Naive thymus-derived CD8-positive, alpha-beta T cell (primary cell): Measurements from ENCODE around the gene GABRR3. TPM values are rescaled to one million over a fixed set of nuclear protein-coding genes. Genes with fewer than 3 reads are reported as not detected.

Experiments
- ATAC-seq, 2 donors: fragments of 150-1000 bp; cut with Tn5 transposase in 1 of 2; sonication (Bioruptor Pico), chemical (Tn5 transposase) in 1 of 2; 1 replicate in 1 of 2; 2 replicates in 1 of 2; pipeline ENCODE4 v1.10.0; 2021; ENCODE audit warnings: mild to moderate bottlenecking in 2 of 2, moderate library complexity in 2 of 2
- POLR2A ChIA-PET: fragments of 350-600 bp; sonication (Branson Sonifier 250); formaldehyde crosslinking; loops from one replicate; lab custom pipeline; 2021; ENCODE audit warnings: antibody characterized with exemption; lab: Charles Lee
- DNase-seq, 10 donors: peaks; one replicate each; pipeline versions ENCODE4 v3.0.0 to v3.0.0-alpha.2; 2020 to 2022
- H3K27ac Mint-ChIP-seq, 10 donors: one replicate each; pipeline ENCODE4 v1.8.0; 2020 to 2022; ENCODE audit warnings: mild to moderate bottlenecking in 10 of 10, mixed read lengths in 10 of 10, moderate library complexity in 4 of 10, inconsistent platforms in 1 of 10
- H3K27me3 Mint-ChIP-seq, 5 donors: one replicate each; pipeline ENCODE4 v1.8.0; 2021 to 2022; ENCODE audit warnings: mixed read lengths in 5 of 5
- H3K36me3 Mint-ChIP-seq, 3 donors: one replicate each; pipeline ENCODE4 v1.8.0; 2020 to 2022; ENCODE audit warnings: mixed read lengths in 3 of 3, mild to moderate bottlenecking in 2 of 3, inconsistent platforms in 1 of 3
- H3K4me1 Mint-ChIP-seq, 4 donors: one replicate each; pipeline ENCODE4 v1.8.0; 2021 to 2022; ENCODE audit warnings: mixed read lengths in 4 of 4
- H3K4me3 Mint-ChIP-seq, 10 donors: one replicate each; pipeline ENCODE4 v1.8.0; 2020 to 2022; ENCODE audit warnings: mild to moderate bottlenecking in 10 of 10, mixed read lengths in 10 of 10, moderate library complexity in 6 of 10, inconsistent platforms in 1 of 10
- H3K9me3 Mint-ChIP-seq, 9 donors: one replicate each; pipeline ENCODE4 v1.8.0; 2020 to 2022; ENCODE audit warnings: mixed read lengths in 9 of 9, mild to moderate bottlenecking in 3 of 9, inconsistent platforms in 1 of 9, moderate library complexity in 1 of 9
- polyA plus RNA-seq, 3 donors: library from polyadenylated mRNA; unstranded; fragments of 300-500 nt; fragmentation: Illumina TruSeq; gene quantifications; one replicate each; pipeline ENCODE4 v1.2.3, GENCODE V29; 2021
- total RNA-seq, 8 experiments: library from RNA in 2 of 8; stranded (reverse) in 2 of 8; gene quantifications; one replicate each; pipeline ENCODE4 v1.2.3 and lab custom pipeline; 2021 to 2026

GABRR3 gene
- total RNA-seq (not detected), polyA plus RNA-seq (not detected), total RNA-seq (lab: John Stamatoyannopoulos, UW) (0 reads per million in 6 experiments)

GRCh38 chr3:98035208-98035607 lies at the start of gene GABRR3:
Gene GABRR3, minus strand, starts transcription at chr3:98035315. Its CDS starts 328 bp downstream, at chr3:98034987.
- no peaks in the 10 kb centered on the region for H3K36me3 Mint-ChIP-seq
- ATAC-seq (no peak), DNase-seq (no peak)

GRCh38 chr3:98073486-98073885 lies 38.4 kb upstream of the GABRR3 start:
- Mint-ChIP-seq H3K9me3 (no peaks in the 10 kb centered on the region), H3K27me3 (peaks cover 3 to 29% (median 5%) of the 10 kb centered on the region in 5 donors), H3K27ac (no peak overlapping the region), H3K36me3 (no peaks in the 10 kb centered on the region), H3K4me3 (no peak overlapping the region), H3K4me1 (no peaks in the 10 kb centered on the region)
- POLR2A ChIA-PET: no interaction called here
- no peak for ATAC-seq
- no peak for DNase-seq

More at GRCh38 chr3:98035208-98035607, at the start of gene GABRR3:
- Mint-ChIP-seq H3K9me3 (no peaks in the 10 kb centered on the region), H3K27ac (no peak within 1 kb of the TSS), H3K27me3 (peaks cover 3 to 10% (median 6%) of the 10 kb centered on the region in 5 donors), H3K4me3 (no peak within 1 kb of the TSS), H3K4me1 (peaks cover 0 to 9% (median 5%) of the 10 kb centered on the region in 4 donors)
- POLR2A ChIA-PET: no interaction called here

- Mint-ChIP-seq H3K36me3 (no peaks in the 10 kb centered on the region), H3K27me3 (peaks cover 7 to 26% (median 10%) of the 10 kb centered on the region in 5 donors), H3K4me3 (no peak overlapping the region), H3K9me3 (no peaks in the 10 kb centered on the region), H3K27ac (no peak overlapping the region), H3K4me1 (no peaks in the 10 kb centered on the region)
- no peak for ATAC-seq
- no peak for DNase-seq
- POLR2A ChIA-PET: no interaction called here
Observed at GRCh38 chr3:98070840-98071239, 35.7 kb upstream of the GABRR3 start.

- POLR2A ChIA-PET: no interaction called here
- no peak overlapping the region for H3K4me3 Mint-ChIP-seq
- H3K27me3 Mint-ChIP-seq: peaks cover 7 to 39% (median 10%) of the 10 kb centered on the region in 5 donors
- no peaks in the 10 kb centered on the region for H3K9me3 Mint-ChIP-seq
- no peak for ATAC-seq
- no peaks in the 10 kb centered on the region for H3K36me3 Mint-ChIP-seq
- H3K4me1 Mint-ChIP-seq: no peaks in the 10 kb centered on the region
- H3K27ac Mint-ChIP-seq: no peak overlapping the region
- no peak for DNase-seq
Observed at GRCh38 chr3:98068824-98069223, 33.7 kb upstream of the GABRR3 start.

GRCh38 chr3:98058244-98058960 lies 23.3 kb upstream of the GABRR3 start:
- Mint-ChIP-seq H3K27ac (no peak overlapping the region), H3K4me3 (no peak overlapping the region), H3K4me1 (no peaks in the 10 kb centered on the region), H3K9me3 (no peaks in the 10 kb centered on the region), H3K36me3 (no peaks in the 10 kb centered on the region), H3K27me3 (peaks cover 3 to 11% (median 10%) of the 10 kb centered on the region in 5 donors)
- DNase-seq: no peak
- ATAC-seq: no peak
- POLR2A ChIA-PET: no interaction called here

GRCh38 chr3:98057631-98058030 lies 22.5 kb upstream of the GABRR3 start:
- no peaks in the 10 kb centered on the region for H3K36me3 Mint-ChIP-seq
- POLR2A ChIA-PET: no interaction called here
- no peak overlapping the region for H3K4me3 Mint-ChIP-seq
- peaks cover 3 to 10% (median 8%) of the 10 kb centered on the region in 5 donors for H3K27me3 Mint-ChIP-seq
- no peaks in the 10 kb centered on the region for H3K9me3 Mint-ChIP-seq
- ATAC-seq (no peak), DNase-seq (no peak)
- H3K27ac Mint-ChIP-seq: peak overlapping the region in 1 of 10 donors; percentile 2
- no peaks in the 10 kb centered on the region for H3K4me1 Mint-ChIP-seq

- POLR2A ChIA-PET: no interaction called here
- H3K4me1 Mint-ChIP-seq: no peaks in the 10 kb centered on the region
- no peak overlapping the region for H3K27ac Mint-ChIP-seq
- ATAC-seq (no peak), DNase-seq (no peak)
- H3K4me3 Mint-ChIP-seq: no peak overlapping the region
- H3K36me3 Mint-ChIP-seq: no peaks in the 10 kb centered on the region
- H3K9me3 Mint-ChIP-seq: no peaks in the 10 kb centered on the region
- H3K27me3 Mint-ChIP-seq: peaks cover 6 to 10% (median 6%) of the 10 kb centered on the region in 5 donors
Observed at GRCh38 chr3:98056035-98056434, 20.9 kb upstream of the GABRR3 start.

GRCh38 chr3:98049271-98049670 lies 14.2 kb upstream of the GABRR3 start:
- no peak for DNase-seq
- Mint-ChIP-seq H3K4me1 (no peaks in the 10 kb centered on the region), H3K9me3 (no peaks in the 10 kb centered on the region), H3K27me3 (peaks cover 0 to 27% (median 5%) of the 10 kb centered on the region in 5 donors), H3K27ac (peak overlapping the region in 1 of 10 donors; percentile 1), H3K4me3 (no peak overlapping the region), H3K36me3 (no peaks in the 10 kb centered on the region)
- ATAC-seq: no peak
- POLR2A ChIA-PET: no interaction called here

- Mint-ChIP-seq H3K36me3 (no peaks in the 10 kb centered on the region), H3K9me3 (no peaks in the 10 kb centered on the region), H3K4me3 (no peak overlapping the region), H3K27me3 (peaks cover 0 to 33% (median 8%) of the 10 kb centered on the region in 5 donors), H3K27ac (no peak overlapping the region), H3K4me1 (no peaks in the 10 kb centered on the region)
- ATAC-seq: no peak
- POLR2A ChIA-PET: no interaction called here
- DNase-seq: no peak
Observed at GRCh38 chr3:98048586-98048985, 13.5 kb upstream of the GABRR3 start.

- POLR2A ChIA-PET: no interaction called here
- DNase-seq (no peak), ATAC-seq (no peak)
- peaks cover 0 to 44% (median 17%) of the 10 kb centered on the region in 5 donors for H3K27me3 Mint-ChIP-seq
- peak overlapping the region in 1 of 10 donors; percentile 41 for H3K27ac Mint-ChIP-seq
- no peak overlapping the region for H3K4me3 Mint-ChIP-seq
- H3K36me3 Mint-ChIP-seq: peaks cover 0 to 8% (median 0%) of the 10 kb centered on the region in 3 donors
- peaks cover 0 to 9% (median 5%) of the 10 kb centered on the region in 4 donors for H3K4me1 Mint-ChIP-seq
- H3K9me3 Mint-ChIP-seq: peaks cover 2 to 18% (median 5%) of the 10 kb centered on the region in 9 donors
Observed at GRCh38 chr3:98041350-98041749, 6.2 kb upstream of the GABRR3 start.

- H3K36me3 Mint-ChIP-seq: peaks cover 0 to 8% (median 0%) of the 10 kb centered on the region in 3 donors
- H3K27ac Mint-ChIP-seq: peak overlapping the region; percentile 36 to 96 (median 91)
- H3K4me1 Mint-ChIP-seq: peaks cover 0 to 9% (median 5%) of the 10 kb centered on the region in 4 donors
- POLR2A ChIA-PET: no interaction called here
- H3K27me3 Mint-ChIP-seq: peaks cover 3 to 35% (median 11%) of the 10 kb centered on the region in 5 donors
- ATAC-seq (peak; percentile 91 to 99), DNase-seq (peak; percentile 39 to 93 (median 76))
- peak overlapping the region; percentile 77 to 89 (median 84) for H3K4me3 Mint-ChIP-seq
- peaks cover 2 to 18% (median 5%) of the 10 kb centered on the region in 9 donors for H3K9me3 Mint-ChIP-seq
Observed at GRCh38 chr3:98039322-98040024, 4.4 kb upstream of the GABRR3 start.

- Mint-ChIP-seq H3K36me3 (peaks cover 0 to 8% (median 0%) of the 10 kb centered on the region in 3 donors), H3K27me3 (peaks cover 3 to 29% (median 11%) of the 10 kb centered on the region in 5 donors), H3K27ac (peak overlapping the region in 8 of 10 donors; percentile 36 to 96 (median 92)), H3K4me3 (peak overlapping the region in 4 of 10 donors; percentile 77 to 87 (median 80)), H3K4me1 (peaks cover 0 to 9% (median 5%) of the 10 kb centered on the region in 4 donors), H3K9me3 (peaks cover 2 to 18% (median 5%) of the 10 kb centered on the region in 9 donors)
- POLR2A ChIA-PET: no interaction called here
- no peak for ATAC-seq
- no peak for DNase-seq
Observed at GRCh38 chr3:98038876-98039275, 3.8 kb upstream of the GABRR3 start.

GRCh38 chr3:98038286-98038685 lies 3.2 kb upstream of the GABRR3 start:
- H3K36me3 Mint-ChIP-seq: peaks cover 0 to 8% (median 0%) of the 10 kb centered on the region in 3 donors
- DNase-seq (no peak), ATAC-seq (no peak)
- H3K4me1 Mint-ChIP-seq: peaks cover 0 to 9% (median 5%) of the 10 kb centered on the region in 4 donors
- peaks cover 3 to 23% (median 10%) of the 10 kb centered on the region in 5 donors for H3K27me3 Mint-ChIP-seq
- POLR2A ChIA-PET: no interaction called here
- peak overlapping the region in 3 of 10 donors; percentile 56 to 66 (median 58) for H3K27ac Mint-ChIP-seq
- H3K9me3 Mint-ChIP-seq: peaks cover 2 to 18% (median 5%) of the 10 kb centered on the region in 9 donors
- H3K4me3 Mint-ChIP-seq: no peak overlapping the region
